ENCODE measurements around the gene IVNS1ABP.
"Not testable (repeated sequence)": the region's sequence is repeated elsewhere in the genome, so short reads cannot be mapped to it uniquely, and the experiment has no call there.

Gene IVNS1ABP

DNA sequence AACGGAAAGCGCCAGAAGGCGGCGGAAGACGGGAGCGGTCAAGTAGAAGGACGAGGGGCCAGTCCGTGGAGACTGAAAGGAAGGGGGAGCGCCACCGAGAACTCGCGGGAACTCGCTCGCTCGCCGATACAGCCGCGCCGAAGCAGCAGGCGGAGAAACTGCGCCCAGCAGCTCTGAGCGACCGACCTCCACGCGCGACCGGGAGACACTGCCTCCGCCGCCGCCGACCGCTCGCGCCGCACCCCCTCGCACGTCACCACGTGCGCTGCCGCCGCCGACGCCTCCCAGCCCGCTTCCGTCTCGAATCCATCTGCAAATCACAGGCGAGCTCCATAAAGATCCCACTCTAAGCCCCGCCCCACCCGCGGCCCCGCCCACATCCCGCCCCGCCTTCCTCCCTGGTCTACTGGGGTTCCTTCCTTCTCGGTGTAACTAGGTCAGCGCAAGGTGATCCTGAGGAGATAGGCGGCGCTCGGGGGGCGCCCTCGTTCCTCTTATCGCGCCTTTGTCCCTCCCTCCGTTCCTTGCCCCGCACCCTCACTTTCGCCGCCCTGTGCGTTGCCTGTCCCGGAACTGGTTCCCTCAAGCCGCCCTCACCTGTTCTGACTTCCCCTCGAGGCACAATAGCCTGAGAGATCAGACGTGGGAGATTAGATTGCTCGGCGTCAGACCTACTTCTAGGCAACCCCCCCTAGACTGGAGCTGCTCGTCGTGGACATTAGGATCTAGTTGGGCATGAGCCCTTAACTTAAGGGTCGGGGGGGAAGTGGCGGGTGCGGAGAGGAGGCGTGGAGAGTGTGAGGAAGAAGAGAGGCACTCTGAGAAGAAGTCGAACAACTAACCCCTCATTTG is at the start of gene IVNS1ABP:
IVNS1ABP (minus strand) TSS at position 210 of the 852 bp plus-strand sequence. CDS start 7,750 bp downstream, outside the sequence.
- peak within 1 kb of the TSS; percentile 99 for H3K4me3 ChIP-seq (ENCODE audit: low read length)
- TF ChIP-seq, protein P1, sequence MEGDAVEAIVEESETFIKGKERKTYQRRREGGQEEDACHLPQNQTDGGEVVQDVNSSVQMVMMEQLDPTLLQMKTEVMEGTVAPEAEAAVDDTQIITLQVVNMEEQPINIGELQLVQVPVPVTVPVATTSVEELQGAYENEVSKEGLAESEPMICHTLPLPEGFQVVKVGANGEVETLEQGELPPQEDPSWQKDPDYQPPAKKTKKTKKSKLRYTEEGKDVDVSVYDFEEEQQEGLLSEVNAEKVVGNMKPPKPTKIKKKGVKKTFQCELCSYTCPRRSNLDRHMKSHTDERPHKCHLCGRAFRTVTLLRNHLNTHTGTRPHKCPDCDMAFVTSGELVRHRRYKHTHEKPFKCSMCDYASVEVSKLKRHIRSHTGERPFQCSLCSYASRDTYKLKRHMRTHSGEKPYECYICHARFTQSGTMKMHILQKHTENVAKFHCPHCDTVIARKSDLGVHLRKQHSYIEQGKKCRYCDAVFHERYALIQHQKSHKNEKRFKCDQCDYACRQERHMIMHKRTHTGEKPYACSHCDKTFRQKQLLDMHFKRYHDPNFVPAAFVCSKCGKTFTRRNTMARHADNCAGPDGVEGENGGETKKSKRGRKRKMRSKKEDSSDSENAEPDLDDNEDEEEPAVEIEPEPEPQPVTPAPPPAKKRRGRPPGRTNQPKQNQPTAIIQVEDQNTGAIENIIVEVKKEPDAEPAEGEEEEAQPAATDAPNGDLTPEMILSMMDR (conservative IDR thresholded peaks at IDR 0.05; ENCODE audit: low read depth, low read length) = peak; percentile 30
- peak; percentile 76 for DNase-seq (ENCODE audit: low read depth)

DNA sequence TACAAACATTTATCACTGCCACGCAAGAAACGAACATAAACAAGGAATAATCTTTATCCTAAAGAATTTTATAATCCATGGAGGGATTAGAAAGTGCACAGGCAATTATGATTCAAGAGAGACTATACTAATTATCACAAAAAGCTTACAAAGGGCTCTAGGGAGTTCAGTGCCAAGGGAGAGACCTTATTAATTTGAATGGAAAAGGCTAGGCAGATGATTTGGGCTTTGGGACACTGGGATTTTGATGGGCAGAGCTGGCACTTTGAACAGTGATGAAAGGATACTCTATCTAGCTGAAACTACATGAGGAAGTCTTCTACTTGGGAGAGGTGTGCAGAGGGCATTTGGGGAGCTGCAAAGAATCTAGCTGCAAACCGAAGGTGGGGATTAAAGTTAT is 48.9 kb upstream of the IVNS1ABP start:
- TF ChIP-seq, protein P1 (conservative IDR thresholded peaks at IDR 0.05; ENCODE audit: low read depth, low read length) = no peak
- DNase-seq (ENCODE audit: low read depth) = peak; percentile 68
- no peak overlapping the region for H3K4me3 ChIP-seq (ENCODE audit: low read length)

DNA sequence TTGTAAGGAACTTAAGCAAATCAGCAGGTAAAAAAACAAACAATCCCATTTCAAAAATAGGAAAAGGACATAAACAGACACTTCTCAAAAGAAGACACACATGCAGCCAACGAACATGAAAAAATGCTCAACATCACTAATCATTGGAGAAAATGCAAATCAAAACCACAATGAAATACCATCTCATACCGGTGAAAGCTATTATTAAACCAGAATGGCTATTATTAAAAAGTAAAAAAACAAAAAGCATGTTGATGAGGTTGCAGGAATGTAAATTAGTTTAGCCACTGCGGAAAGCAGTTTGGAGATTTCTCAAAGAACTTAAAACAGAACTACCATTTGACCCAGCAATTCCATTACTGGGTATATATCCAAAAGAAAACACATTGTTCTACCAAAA is 47.5 kb upstream of the IVNS1ABP start:
- not testable (repeated sequence) for H3K4me3 ChIP-seq (ENCODE audit: low read length); DNase-seq (ENCODE audit: low read depth)

DNA sequence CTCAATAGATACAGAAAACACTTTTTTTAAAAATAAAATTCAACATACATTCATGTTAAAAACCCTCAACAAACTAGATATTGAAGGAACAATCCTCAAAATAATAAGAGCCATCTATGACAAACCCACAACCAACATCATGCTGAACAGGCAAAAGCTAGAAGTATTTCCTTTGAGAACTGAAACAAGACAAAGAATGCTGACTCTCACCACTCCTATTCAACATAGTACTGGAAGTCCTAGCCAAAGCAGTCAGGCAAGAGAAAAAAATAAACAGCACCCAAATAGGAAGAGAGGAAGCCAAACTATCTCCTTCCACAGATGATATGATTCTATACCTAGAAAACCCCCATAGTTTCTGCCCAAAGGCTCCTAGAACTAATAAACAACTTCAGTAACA is 46.2 kb upstream of the IVNS1ABP start:
- TF ChIP-seq, protein P1 (conservative IDR thresholded peaks at IDR 0.05; ENCODE audit: low read depth, low read length) = no peak
- no peak overlapping the region for H3K4me3 ChIP-seq (ENCODE audit: low read length)
- no peak for DNase-seq (ENCODE audit: low read depth)

DNA sequence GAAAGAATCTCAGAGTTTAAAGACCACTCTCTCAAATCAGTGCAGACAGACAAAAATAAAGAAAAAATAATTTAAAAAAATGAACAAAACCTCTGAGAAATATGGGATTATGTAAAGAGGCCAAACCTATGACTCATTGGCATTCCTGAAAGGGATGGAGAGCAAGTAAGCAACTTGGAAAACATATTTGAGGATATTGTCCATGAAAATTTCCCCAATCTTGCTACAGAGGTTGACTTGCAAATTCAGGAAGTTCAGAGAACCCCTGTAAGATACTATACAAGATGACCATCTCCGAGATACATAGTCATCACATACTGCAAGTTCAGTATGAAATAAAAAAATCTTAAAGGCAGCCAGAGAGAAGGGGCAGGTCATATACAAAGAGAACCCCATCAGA is 43.7 kb upstream of the IVNS1ABP start:
- peak; percentile 58 for DNase-seq (ENCODE audit: low read depth)
- no peak overlapping the region for H3K4me3 ChIP-seq (ENCODE audit: low read length)
- TF ChIP-seq, protein P1 (conservative IDR thresholded peaks at IDR 0.05; ENCODE audit: low read depth, low read length) = no peak

DNA sequence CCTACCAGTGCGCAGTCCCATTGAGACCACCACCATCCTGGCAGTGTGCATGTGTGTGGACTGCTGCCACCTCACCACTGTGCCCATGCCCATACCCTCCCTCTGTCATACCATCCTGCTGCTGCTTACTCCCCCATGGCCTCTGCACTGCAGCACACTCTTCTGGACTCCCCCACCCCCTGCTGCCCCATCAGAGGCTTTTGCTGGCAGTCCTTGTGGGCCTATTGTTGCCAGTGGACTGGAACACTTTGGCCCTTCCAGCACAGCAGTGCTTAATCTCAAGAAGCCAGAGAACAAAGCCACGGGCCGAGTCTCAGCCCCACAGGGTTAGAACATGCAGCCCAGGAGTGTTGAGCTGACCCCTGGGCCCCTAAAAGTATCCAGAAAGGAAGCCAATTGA is 41.9 kb upstream of the IVNS1ABP start:
- no peak for DNase-seq (ENCODE audit: low read depth)
- no peak overlapping the region for H3K4me3 ChIP-seq (ENCODE audit: low read length)
- TF ChIP-seq, protein P1 (conservative IDR thresholded peaks at IDR 0.05; ENCODE audit: low read depth, low read length) = no peak

DNA sequence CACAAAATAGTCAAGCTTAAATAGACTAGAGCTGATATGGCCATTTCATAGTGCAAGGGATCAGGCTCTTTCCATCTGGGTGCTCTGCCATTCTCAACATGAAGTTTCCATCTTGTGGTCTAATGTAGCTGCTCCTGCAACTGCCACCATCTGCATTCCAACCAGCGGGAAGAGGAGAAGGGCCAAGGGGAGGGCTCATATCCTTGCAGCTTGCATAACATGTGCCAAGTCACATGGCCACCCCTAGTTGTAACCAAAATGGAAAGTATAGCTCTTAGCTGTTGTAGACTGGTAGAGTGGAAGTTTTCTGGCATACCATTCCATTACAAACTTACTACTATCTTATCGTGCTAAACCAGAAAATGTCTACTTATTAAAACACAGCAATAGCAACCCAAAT is 38.9 kb upstream of the IVNS1ABP start:
- H3K4me3 ChIP-seq (ENCODE audit: low read length) = no peak overlapping the region
- TF ChIP-seq, protein P1 (conservative IDR thresholded peaks at IDR 0.05; ENCODE audit: low read depth, low read length) = no peak
- no peak for DNase-seq (ENCODE audit: low read depth)
